Neuronal stem cell (in vitro differentiated cells): Measurements from ENCODE around the gene ST6GALNAC2.
A peak's percentile ranks its signal among the peaks of the same experiment; 100 is the strongest.

ENCODE experiments used
- DNase-seq: peaks from one replicate; pipeline ENCODE4 v3.0.0-alpha.2; 2013; ENCODE audit warnings: low spot score
- H2AFZ ChIP-seq: one replicate; pipeline ENCODE4 v1.6.1; 2013; ENCODE audit warnings: mild to moderate bottlenecking, low read length, inconsistent platforms
- H2AK5ac ChIP-seq: 2 replicates; pipeline ENCODE4 v1.6.1; 2013; ENCODE audit warnings: low read depth, mild to moderate bottlenecking, inconsistent platforms, low read length, moderate library complexity, mixed read lengths
- H2BK120ac ChIP-seq: 2 replicates; pipeline ENCODE4 v1.6.1; 2013; ENCODE audit warnings: low read depth, mild to moderate bottlenecking, inconsistent platforms, low read length, moderate library complexity, mixed read lengths
- H2BK12ac ChIP-seq: one replicate; pipeline ENCODE4 v1.6.1; 2013; ENCODE audit warnings: low read length, inconsistent platforms
- H2BK15ac ChIP-seq: 2 replicates; pipeline ENCODE4 v1.6.1; 2013; ENCODE audit warnings: mild to moderate bottlenecking, low read length, inconsistent platforms, mixed read lengths
- H2BK5ac ChIP-seq: one replicate; pipeline ENCODE4 v1.6.1; 2013; ENCODE audit warnings: inconsistent platforms, mild to moderate bottlenecking, low read length, moderate library complexity
- H3K14ac ChIP-seq: one replicate; pipeline ENCODE4 v1.6.1; 2013; ENCODE audit warnings: low read length, inconsistent platforms
- H3K18ac ChIP-seq: 2 replicates; pipeline ENCODE4 v1.6.1; 2013; ENCODE audit warnings: low read length, inconsistent platforms
- H3K23ac ChIP-seq: 2 replicates; pipeline ENCODE4 v1.6.1; 2013; ENCODE audit warnings: low read depth, mild to moderate bottlenecking, mixed read lengths, low read length, inconsistent platforms; ENCODE audit not compliant: poor library complexity
- H3K27ac ChIP-seq: replicated peaks from 3 replicates; pipeline ENCODE4 v1.5.1; 2013; ENCODE audit warnings: low read length, inconsistent platforms
- H3K27me3 ChIP-seq, 3 experiments: 2 replicates each; pipeline ENCODE4 v1.6.1; 2013; ENCODE audit warnings: low read length in 3 of 3, mild to moderate bottlenecking in 2 of 3, inconsistent platforms in 1 of 3, low read depth in 1 of 3, mixed read lengths in 1 of 3, moderate library complexity in 1 of 3; ENCODE audit not compliant: control insufficient read depth in 3 of 3, insufficient read depth in 3 of 3
- H3K36me3 ChIP-seq, 2 donors: replicated peaks in 1 of 2; 2 replicates each; pipeline ENCODE4 v1.6.1; 2013; ENCODE audit warnings: low read length in 2 of 2; ENCODE audit not compliant: control insufficient read depth in 2 of 2, insufficient read depth in 2 of 2
- H3K4ac ChIP-seq: 2 replicates; pipeline ENCODE4 v1.6.1; 2013; ENCODE audit warnings: inconsistent platforms, mild to moderate bottlenecking, low read length, moderate library complexity
- H3K4me1 ChIP-seq, 2 donors: 1 replicate in 1 of 2; 2 replicates in 1 of 2; pipeline ENCODE4 v1.6.1; 2013; ENCODE audit warnings: low read length in 2 of 2, low read depth in 1 of 2; ENCODE audit not compliant: control insufficient read depth in 2 of 2, insufficient read depth in 1 of 2
- H3K4me2 ChIP-seq: one replicate; pipeline ENCODE4 v1.6.1; 2013; ENCODE audit warnings: mild to moderate bottlenecking, low read length, inconsistent platforms; ENCODE audit not compliant: insufficient read depth, poor library complexity, severe bottlenecking
- H3K4me3 ChIP-seq, 2 donors: 2 replicates each; pipeline ENCODE4 v1.5.1; 2013; ENCODE audit warnings: low read length in 2 of 2, mild to moderate bottlenecking in 2 of 2, inconsistent platforms in 1 of 2, moderate library complexity in 1 of 2
- H3K79me1 ChIP-seq: one replicate; pipeline ENCODE4 v1.6.1; 2013; ENCODE audit warnings: low read depth, mild to moderate bottlenecking, inconsistent platforms, low read length, moderate library complexity
- H3K9ac ChIP-seq: one replicate; pipeline ENCODE4 v1.6.1; 2013; ENCODE audit warnings: mild to moderate bottlenecking, low read depth, low read length, inconsistent platforms; ENCODE audit not compliant: poor library complexity
- H3K9me3 ChIP-seq, 2 donors: replicated peaks in 1 of 2; 2 replicates each; pipeline versions ENCODE3 to v1.6.1; 2013; ENCODE audit warnings: low read length in 2 of 2, mild to moderate bottlenecking in 2 of 2, inconsistent platforms in 1 of 2, low read depth in 1 of 2, mixed read lengths in 1 of 2, moderate library complexity in 1 of 2; ENCODE audit not compliant: control insufficient read depth in 2 of 2, insufficient read depth in 1 of 2
- H4K8ac ChIP-seq: one replicate; pipeline ENCODE4 v1.6.1; 2013; ENCODE audit warnings: low read depth, mild to moderate bottlenecking, inconsistent platforms, low read length, moderate library complexity
- H4K91ac ChIP-seq: one replicate; pipeline ENCODE4 v1.6.1; 2013; ENCODE audit warnings: low read length, low read depth, mild to moderate bottlenecking, inconsistent platforms; ENCODE audit not compliant: poor library complexity
- WGBS, 2 donors: extraction: QIAGEN DNeasy Blood & Tissue Kit; methylation state at CpG; one replicate each; pipeline ENCODE4 v1.1.7; 2013; ENCODE audit warnings: missing lambda C conversion rate in 2 of 2, mixed read lengths in 1 of 2; ENCODE audit not compliant: insufficient read length in 2 of 2, insufficient replicate concordance in 1 of 2; ENCODE audit errors: extremely low coverage in 2 of 2; 5-methylcytosine and 5-hydroxymethylcytosine counted together

ST6GALNAC2 gene

DNA sequence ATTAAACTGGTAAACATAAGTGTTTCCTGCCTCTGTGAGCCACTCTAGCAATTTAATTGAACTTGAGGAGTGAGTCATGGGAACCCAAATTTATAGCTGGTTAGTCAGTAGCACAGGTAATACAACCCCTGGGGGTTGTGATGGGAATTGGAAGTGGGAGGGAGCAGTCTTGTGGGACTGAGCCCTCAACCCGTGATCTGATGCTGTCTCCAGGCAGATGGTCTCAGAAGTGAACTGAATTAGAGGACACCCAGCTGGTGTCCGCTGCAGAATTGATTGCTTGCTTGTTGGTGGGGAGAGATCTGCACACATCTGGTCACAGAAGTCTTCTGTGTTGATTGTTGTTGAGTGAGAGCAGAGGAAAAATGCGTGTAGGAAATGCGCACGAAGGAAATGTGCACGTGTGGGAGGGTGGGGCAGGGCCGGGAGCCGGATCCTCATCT is 7.7 kb upstream of the ST6GALNAC2 start:
- H3K27ac ChIP-seq = no peak overlapping the region
- no peak overlapping the region for H3K4me2 ChIP-seq
- H3K9ac ChIP-seq = no peak overlapping the region

DNA sequence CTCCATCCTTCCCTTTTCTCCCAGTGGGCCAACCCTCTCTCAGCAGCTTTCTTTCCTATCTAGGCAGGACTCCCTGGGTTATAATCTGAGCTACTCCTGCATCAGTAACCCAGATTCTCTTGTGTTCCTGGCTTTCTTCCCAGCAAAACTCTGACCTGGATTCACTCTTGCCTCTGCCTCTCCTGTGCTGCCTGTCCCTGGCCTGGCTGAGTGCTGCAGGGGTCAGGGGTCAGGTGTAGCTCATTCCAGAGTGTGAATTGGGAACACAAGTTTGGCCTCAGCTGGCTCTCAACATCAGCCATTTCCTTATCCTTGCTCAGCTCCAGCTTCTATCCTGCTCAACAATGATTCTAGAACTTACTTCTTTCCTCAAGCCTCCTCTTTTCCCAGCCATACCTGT is 2.5 kb upstream of the ST6GALNAC2 start:
- Histone ChIP-seq H3K4me2 (no peak overlapping the region), H4K8ac (no peak overlapping the region), H2AFZ (no peak overlapping the region), H2BK120ac (no peak overlapping the region), H2BK15ac (no peak overlapping the region), H3K18ac (no peak overlapping the region), H2BK5ac (no peak overlapping the region), H3K4me3 (no peak overlapping the region), H3K79me1 (no peaks in the 10 kb centered on the region), H3K36me3 (no peaks in the 10 kb centered on the region), H3K4me1 (peaks cover 5 to 19% of the 10 kb centered on the region in 2 donors), H3K9ac (no peak overlapping the region), H3K27ac (no peak overlapping the region), H3K4ac (no peak overlapping the region), H3K23ac (no peak overlapping the region), H2BK12ac (no peak overlapping the region), H3K27me3 (peaks cover 8 to 66% (median 35%) of the 10 kb centered on the region in 3 experiments), H3K9me3 (peaks cover 0 to 3% of the 10 kb centered on the region in 2 donors), H4K91ac (no peak overlapping the region), H2AK5ac (no peak overlapping the region), H3K14ac (no peak overlapping the region)
- DNase-seq = no peak

More for the DNA sequence above, 7.7 kb upstream of the ST6GALNAC2 start:
- Histone ChIP-seq H2AFZ (no peak overlapping the region), H2BK120ac (no peak overlapping the region), H3K4me1 (no peaks in the 10 kb centered on the region), H4K91ac (no peak overlapping the region), H3K9me3 (no peaks in the 10 kb centered on the region), H3K36me3 (no peaks in the 10 kb centered on the region), H3K23ac (no peak overlapping the region), H2BK12ac (no peak overlapping the region), H3K18ac (no peak overlapping the region), H4K8ac (no peak overlapping the region), H3K27me3 (peaks cover 0 to 29% (median 0%) of the 10 kb centered on the region in 3 experiments), H3K79me1 (no peaks in the 10 kb centered on the region), H2BK15ac (no peak overlapping the region), H2BK5ac (no peak overlapping the region), H3K4ac (no peak overlapping the region), H2AK5ac (no peak overlapping the region), H3K14ac (no peak overlapping the region), H3K4me3 (no peak overlapping the region)
- no peak for DNase-seq
- no CpG with 5 or more reads among the region's 8 CpGs for WGBS, 2 donors

GRCh38 chr17:76586741-76587487 is 1.3 kb upstream of the ST6GALNAC2 start:
- H3K4ac ChIP-seq = no peak overlapping the region
- H3K4me1 ChIP-seq = peaks cover 5 to 19% of the 10 kb centered on the region in 2 donors
- no peak overlapping the region for H2BK5ac ChIP-seq
- H3K9ac ChIP-seq = no peak overlapping the region
- H3K23ac ChIP-seq = no peak overlapping the region
- H2BK12ac ChIP-seq = no peak overlapping the region
- H4K8ac ChIP-seq = no peak overlapping the region
- no peak overlapping the region for H3K4me2 ChIP-seq
- no peak overlapping the region for H4K91ac ChIP-seq
- no peaks in the 10 kb centered on the region for H3K79me1 ChIP-seq
- H3K27ac ChIP-seq = no peak overlapping the region
- no peak overlapping the region for H3K18ac ChIP-seq
- H3K14ac ChIP-seq = no peak overlapping the region
- H3K4me3 ChIP-seq = no peak overlapping the region
- H3K27me3 ChIP-seq = peaks cover 8 to 71% (median 35%) of the 10 kb centered on the region in 3 experiments
- H3K36me3 ChIP-seq = no peaks in the 10 kb centered on the region
- H2BK15ac ChIP-seq = no peak overlapping the region
- no peak overlapping the region for H2BK120ac ChIP-seq
- no peak overlapping the region for H2AFZ ChIP-seq
- H3K9me3 ChIP-seq = peaks cover 0 to 3% of the 10 kb centered on the region in 2 donors
- no CpG with 5 or more reads among the region's 17 CpGs for WGBS, 2 donors
- DNase-seq = no peak
- no peak overlapping the region for H2AK5ac ChIP-seq

DNA sequence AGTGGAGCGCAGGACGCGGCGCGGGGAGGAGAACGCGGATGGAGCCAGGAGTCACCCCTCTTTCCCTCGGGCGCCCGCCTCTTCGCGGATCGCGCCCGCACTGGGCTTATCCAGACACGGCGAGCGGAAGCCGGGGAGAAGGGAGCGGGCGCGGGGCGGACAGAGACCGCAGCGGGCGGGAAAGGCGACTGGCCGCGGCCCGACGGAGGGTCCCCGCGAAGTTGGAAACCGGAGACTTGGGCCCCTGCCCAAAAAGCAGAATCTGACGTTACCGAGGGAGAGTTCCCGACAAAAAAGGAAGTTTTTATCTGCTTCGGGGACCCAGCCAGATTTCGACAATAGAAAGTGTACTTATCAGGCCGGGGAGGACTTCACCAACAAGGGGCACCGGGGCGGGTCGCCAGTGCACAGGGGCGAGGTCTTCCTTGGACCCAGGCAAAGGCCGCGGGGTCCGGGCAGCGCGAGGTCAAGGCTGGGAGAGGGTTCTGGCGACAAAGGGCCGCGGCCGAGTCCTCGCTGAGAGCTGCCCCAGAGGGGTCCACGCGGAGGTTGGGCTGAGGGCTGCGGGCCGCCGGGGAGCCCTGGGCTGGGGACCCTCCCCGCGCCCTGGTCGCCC is 519 bp downstream of the ST6GALNAC2 start:
- Histone ChIP-seq H3K79me1 (no peaks in the 10 kb centered on the region), H3K4ac (no peak overlapping the region), H2BK15ac (peak overlapping the region; percentile 51), H2BK12ac (no peak overlapping the region), H3K27me3 (peaks cover 8 to 80% (median 38%) of the 10 kb centered on the region in 3 experiments), H3K36me3 (no peaks in the 10 kb centered on the region), H2AK5ac (no peak overlapping the region), H3K27ac (no peak overlapping the region), H3K18ac (peak overlapping the region; percentile 79), H2AFZ (peak overlapping the region; percentile 90), H3K9me3 (peaks cover 0 to 3% of the 10 kb centered on the region in 2 donors), H4K91ac (no peak overlapping the region), H2BK5ac (peak overlapping the region; percentile 47), H3K4me3 (peak overlapping the region; percentile 9 to 75), H3K4me1 (peaks cover 15 to 22% of the 10 kb centered on the region in 2 donors), H2BK120ac (no peak overlapping the region), H3K14ac (no peak overlapping the region), H3K23ac (peak overlapping the region; percentile 75), H3K9ac (peak overlapping the region; percentile 63), H4K8ac (no peak overlapping the region), H3K4me2 (peak overlapping the region; percentile 73)
- no CpG with 5 or more reads among the region's 62 CpGs for WGBS, 2 donors
- peak; percentile 36 for DNase-seq
